ENCODE results near the gene ORM2. TPM values are rescaled to one million over a fixed set of nuclear protein-coding genes. Genes with fewer than 3 reads are reported as not detected.

The ORM2 gene
- total RNA-seq, 1 donor from 2014 or later, result not detected

GRCh38 chr9:114378883-114379282 is 49.2 kb downstream of the ORM2 start:
- POLR2A ChIA-PET, result interaction anchor here (0.5 to 4.3 kb wide), 6 partner anchors 8 to 30 kb away, joined by 3 to 37 read pairs (median 4); partner anchors contain the start of gene AKNA
- H3K27me3 Mint-ChIP-seq, result no peaks in the 10 kb centered on the region
- peaks cover 82% of the 10 kb centered on the region for H3K36me3 Mint-ChIP-seq (ENCODE audit: low read depth)
- ATAC-seq (ENCODE audit: low read depth) (no peak), DNase-seq (no peak)
- TF ChIP-seq CTCF (IDR thresholded peaks at IDR 0.05), result no peak
- peak overlapping the region; percentile 73 for H3K27ac Mint-ChIP-seq
- no peaks in the 10 kb centered on the region for H3K9me3 Mint-ChIP-seq
- H3K4me3 Mint-ChIP-seq, result no peak overlapping the region
- CTCF ChIA-PET, result no interaction called here
- peaks cover 85% of the 10 kb centered on the region for H3K4me1 Mint-ChIP-seq
- intact Hi-C loops (cut with micrococcal nuclease), result no loop called here

Other genes starting within 250 kb of the ORM2 start
- gene KIF12, start 230.6 kb upstream of the ORM2 start, total RNA-seq, result not detected in 2 replicates
- 0.33 and 0.44 TPM in 2 replicates for gene COL27A1, start 174.3 kb upstream of the ORM2 start, total RNA-seq
- gene ORM1, start 6.8 kb upstream of the ORM2 start, total RNA-seq, result not detected in 2 replicates
- 283 and 322 TPM in 2 replicates for gene AKNA, start 58.1 kb downstream of the ORM2 start, total RNA-seq
- gene WHRN, start 175.6 kb downstream of the ORM2 start, total RNA-seq, result 12.4 and 14.5 TPM in 2 replicates